ENCODE measurements around the gene ADISSP.

The ADISSP gene

DNA sequence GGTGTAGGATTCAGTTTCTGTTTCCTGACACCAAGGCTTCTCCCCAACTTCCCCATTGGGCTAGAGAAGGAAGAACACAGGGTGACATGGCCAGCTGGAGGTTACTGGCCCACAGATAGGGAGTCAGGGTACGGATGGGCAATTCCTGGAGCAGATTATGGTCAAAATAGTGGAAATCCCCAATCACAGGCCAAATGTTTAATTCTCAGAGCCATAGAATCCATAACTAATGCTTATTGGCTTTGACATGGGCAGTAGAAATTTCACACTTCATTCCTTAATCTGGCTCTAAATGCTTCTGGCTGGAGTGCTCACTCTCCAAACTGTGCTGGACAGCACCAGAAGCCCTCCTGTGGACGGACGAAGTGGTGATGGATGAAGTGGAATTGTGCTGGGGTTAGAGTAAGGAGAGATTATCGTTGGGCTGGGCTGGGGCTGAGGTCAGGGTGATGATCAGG, 56.0 kb downstream of the ADISSP start:
- DNase-seq (ENCODE audit: low read depth) = no peak
- H3K4me3 ChIP-seq (ENCODE audit: low read depth, low read length) = no peak overlapping the region
- TF ChIP-seq, protein P1, sequence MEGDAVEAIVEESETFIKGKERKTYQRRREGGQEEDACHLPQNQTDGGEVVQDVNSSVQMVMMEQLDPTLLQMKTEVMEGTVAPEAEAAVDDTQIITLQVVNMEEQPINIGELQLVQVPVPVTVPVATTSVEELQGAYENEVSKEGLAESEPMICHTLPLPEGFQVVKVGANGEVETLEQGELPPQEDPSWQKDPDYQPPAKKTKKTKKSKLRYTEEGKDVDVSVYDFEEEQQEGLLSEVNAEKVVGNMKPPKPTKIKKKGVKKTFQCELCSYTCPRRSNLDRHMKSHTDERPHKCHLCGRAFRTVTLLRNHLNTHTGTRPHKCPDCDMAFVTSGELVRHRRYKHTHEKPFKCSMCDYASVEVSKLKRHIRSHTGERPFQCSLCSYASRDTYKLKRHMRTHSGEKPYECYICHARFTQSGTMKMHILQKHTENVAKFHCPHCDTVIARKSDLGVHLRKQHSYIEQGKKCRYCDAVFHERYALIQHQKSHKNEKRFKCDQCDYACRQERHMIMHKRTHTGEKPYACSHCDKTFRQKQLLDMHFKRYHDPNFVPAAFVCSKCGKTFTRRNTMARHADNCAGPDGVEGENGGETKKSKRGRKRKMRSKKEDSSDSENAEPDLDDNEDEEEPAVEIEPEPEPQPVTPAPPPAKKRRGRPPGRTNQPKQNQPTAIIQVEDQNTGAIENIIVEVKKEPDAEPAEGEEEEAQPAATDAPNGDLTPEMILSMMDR (IDR thresholded peaks at IDR 0.05; ENCODE audit: low read depth, low read length, missing control alignments) = no peak

DNA sequence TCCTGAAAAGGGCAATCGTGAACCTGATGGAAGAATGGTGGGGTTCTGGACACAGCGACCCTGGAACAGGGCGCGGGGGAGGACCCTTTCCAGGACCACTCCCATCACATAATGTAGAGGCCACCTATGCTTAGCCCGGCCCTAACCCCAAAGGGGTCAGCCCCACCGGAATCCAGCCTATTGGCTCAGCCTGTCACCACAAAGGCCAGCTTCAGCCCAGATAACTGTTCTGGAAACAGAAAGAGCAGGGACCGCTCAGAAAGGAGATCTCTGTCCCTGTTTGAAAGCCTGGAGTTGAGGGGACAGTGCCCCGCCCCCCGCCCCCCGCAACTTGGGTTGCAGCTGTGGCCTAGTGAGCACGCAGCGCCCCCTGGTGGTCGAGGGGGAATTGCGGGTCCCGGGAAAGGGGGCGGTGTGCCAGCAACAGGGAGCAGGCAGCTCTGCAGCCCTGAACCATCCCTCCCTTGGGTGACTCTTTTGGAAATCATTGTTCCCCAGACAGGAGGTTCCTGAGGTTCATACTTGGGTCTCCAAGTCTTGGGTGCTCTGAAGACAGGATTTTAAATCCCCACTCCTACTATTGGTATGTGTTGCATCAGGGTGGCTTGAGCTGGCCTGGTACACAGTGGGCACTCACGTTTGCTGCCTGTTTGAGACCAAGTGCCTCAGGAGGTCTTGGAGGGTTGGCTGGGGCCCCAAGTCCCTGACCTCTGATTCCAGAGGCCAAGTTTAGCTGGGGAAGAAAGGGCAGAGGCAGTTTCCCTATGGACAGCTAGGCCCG, 56.7 kb downstream of the ADISSP start:
- TF ChIP-seq, protein P1 (IDR thresholded peaks at IDR 0.05; ENCODE audit: low read depth, low read length, missing control alignments) = peak; percentile 90
- DNase-seq (ENCODE audit: low read depth) = no peak
- H3K4me3 ChIP-seq (ENCODE audit: low read depth, low read length) = no peak overlapping the region

DNA sequence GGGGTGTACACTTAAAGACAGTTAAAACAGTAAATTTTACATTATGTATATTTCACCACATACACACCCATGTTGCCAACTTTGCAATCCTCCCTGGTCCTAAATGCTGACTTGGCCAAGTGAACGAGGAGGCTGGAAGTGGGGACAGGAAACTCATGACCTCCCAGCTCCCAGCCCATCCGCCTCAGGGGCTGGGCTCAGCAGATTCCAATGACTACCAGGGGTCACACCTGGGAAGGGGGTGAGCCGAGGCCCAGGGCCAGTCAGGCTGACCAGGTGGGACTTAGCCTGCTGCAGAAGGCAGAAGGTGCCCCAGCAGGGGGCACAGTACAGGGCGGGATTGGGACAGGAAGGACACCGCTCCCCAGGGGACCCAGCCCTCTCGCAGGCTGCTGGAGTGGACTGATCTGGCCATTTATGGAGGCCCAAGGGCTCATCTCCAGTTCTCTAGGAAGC, 57.5 kb downstream of the ADISSP start:
- no peak overlapping the region for H3K4me3 ChIP-seq (ENCODE audit: low read depth, low read length)
- DNase-seq (ENCODE audit: low read depth) = no peak
- TF ChIP-seq, protein P1 (IDR thresholded peaks at IDR 0.05; ENCODE audit: low read depth, low read length, missing control alignments) = peak; percentile 8

DNA sequence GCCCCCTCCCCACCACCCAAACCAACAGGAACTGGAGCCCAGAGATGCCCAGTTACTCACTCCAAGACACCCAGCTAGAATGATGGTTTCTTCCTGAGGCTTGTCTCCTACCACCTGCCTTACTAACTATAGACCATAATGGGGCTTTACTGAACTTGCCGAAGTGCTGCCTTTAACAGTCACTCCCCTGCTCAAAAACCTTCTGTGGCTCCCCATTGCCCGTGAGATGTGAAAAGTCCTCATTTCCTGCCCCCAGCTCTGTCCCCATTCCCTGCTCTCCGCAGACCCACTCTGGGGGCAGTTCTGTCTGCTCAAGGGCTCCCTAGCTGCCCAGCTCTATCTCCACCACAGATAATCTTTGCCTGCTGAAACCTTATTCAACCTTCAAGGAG, 60.0 kb downstream of the ADISSP start:
- no peak overlapping the region for H3K4me3 ChIP-seq (ENCODE audit: low read depth, low read length)
- TF ChIP-seq, protein P1 (IDR thresholded peaks at IDR 0.05; ENCODE audit: low read depth, low read length, missing control alignments) = no peak
- no peak for DNase-seq (ENCODE audit: low read depth)

DNA sequence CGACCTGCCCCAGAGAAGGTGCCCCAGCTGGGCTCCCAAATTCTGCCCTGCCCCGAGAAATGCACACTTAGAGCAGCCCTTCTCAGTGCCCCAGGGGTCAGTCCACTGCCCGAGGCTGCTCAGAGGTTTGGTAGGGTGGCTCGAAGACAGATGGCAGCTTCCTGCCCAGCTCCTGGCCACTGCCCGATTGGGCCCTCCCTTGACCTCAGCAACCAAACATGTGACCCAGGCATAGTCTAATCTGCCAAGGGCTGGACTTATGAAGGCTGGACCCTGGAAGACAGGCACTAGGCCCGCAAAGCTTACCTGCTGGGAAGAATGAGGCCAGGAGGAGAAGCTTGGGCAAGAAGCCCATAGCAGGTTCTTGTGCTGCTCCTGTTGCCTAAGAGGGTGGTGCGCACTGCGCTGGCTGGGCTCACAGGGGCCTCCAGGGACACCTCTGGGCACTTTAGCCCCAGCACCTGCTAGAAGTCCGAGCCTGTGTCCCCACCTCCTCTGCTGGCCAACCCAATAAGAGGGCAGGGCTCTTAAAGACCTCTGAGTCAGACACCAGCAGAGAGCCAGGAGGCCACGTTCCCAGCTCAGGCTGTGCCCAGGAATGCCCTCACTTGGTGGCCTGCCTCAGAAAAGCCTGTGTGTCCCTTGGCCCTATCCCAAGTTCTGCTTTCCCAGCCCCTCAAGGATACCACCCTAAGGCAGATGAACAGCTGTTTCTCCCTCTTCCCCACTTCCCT, 60.6 kb downstream of the ADISSP start:
- no peak for DNase-seq (ENCODE audit: low read depth)
- H3K4me3 ChIP-seq (ENCODE audit: low read depth, low read length) = no peak overlapping the region
- TF ChIP-seq, protein P1 (IDR thresholded peaks at IDR 0.05; ENCODE audit: low read depth, low read length, missing control alignments) = no peak

DNA sequence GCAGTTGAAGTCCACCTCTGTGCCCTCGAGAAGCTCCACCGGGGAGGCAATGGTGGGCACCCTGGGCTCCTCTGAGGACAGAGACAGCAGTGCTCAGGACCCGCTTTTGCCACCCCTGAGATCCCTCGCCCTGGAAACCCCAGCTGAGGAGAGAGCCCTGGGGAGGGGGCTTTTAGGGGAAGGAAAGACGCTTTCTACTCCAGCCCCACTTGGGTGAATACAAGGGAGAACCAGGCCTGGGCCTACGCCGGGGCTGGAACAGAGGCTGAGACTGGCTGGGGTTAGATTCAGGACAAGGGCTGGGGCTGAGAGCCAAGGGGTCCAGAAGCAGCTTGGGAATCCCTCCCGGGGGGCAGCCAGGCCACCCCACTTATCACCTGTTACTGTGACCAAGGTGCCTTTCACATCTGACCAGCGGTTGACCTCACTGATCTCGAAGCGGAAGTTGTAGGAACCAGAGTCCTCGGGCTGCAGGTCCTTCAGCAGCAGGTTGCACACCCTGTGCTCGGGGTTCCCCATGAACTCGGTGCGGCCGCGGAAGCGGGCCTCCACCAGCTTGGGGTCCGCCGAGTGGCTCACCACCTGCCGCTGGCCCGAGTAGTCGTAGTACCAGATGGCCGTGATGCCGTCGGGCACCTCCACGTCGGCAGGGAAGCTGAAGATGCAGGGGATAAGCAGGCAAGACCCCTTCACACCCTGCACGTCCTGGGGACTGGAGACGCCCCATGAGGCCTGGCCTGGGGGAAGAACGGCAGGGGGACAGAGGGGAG, 61.4 kb downstream of the ADISSP start:
- H3K4me3 ChIP-seq (ENCODE audit: low read depth, low read length) = no peak overlapping the region

More for the DNA sequence above, 61.4 kb downstream of the ADISSP start:
- TF ChIP-seq, protein P1 (IDR thresholded peaks at IDR 0.05; ENCODE audit: low read depth, low read length, missing control alignments) = no peak
- DNase-seq (ENCODE audit: low read depth) = no peak

All from GM12864 (cell line).